Neural cell (in vitro differentiated cells): ENCODE data around the gene CLSTN1. TPM values are rescaled to one million over a fixed set of nuclear protein-coding genes. Genes with fewer than 3 reads are reported as not detected.

Experiments
- H2AFZ ChIP-seq: fragments of 200-600, 300-800 bp; sonication (generic), shearing (Covaris generic); 2 replicates; pipeline ENCODE4 v1.6.0; 2014; ENCODE audit warnings: low read depth, mild to moderate bottlenecking, antibody characterized with exemption, low read length, moderate library complexity
- H3F3A ChIP-seq: fragments of 200-600 bp; shearing (Covaris generic); 2 replicates; pipeline ENCODE4 v1.6.1; 2016; ENCODE audit warnings: mild to moderate bottlenecking, moderate library complexity, mixed read lengths, antibody characterized with exemption, low read length; ENCODE audit not compliant: insufficient read depth, poor library complexity, severe bottlenecking
- H3K27ac ChIP-seq: fragments of 200-600, 300-800 bp; sonication (generic), shearing (Covaris generic); 2 replicates; pipeline ENCODE4 v1.5.1; 2014; ENCODE audit warnings: mild to moderate bottlenecking, low read length, moderate library complexity
- H3K27me3 ChIP-seq: fragments of 300-800, 200-600 bp; sonication (generic), shearing (Covaris generic); 2 replicates; pipeline ENCODE4 v1.6.0; 2014; ENCODE audit warnings: mild to moderate bottlenecking, low read depth, low read length, moderate library complexity; ENCODE audit not compliant: insufficient read depth
- H3K36me3 ChIP-seq: fragments of 300-800, 200-600 bp; sonication (generic), shearing (Covaris generic); 2 replicates; pipeline ENCODE4 v1.5.1; 2014; ENCODE audit warnings: mild to moderate bottlenecking, antibody characterized with exemption, low read length, moderate library complexity; ENCODE audit not compliant: insufficient read depth
- H3K4me2 ChIP-seq: fragments of 300-800, 200-600 bp; sonication (generic), shearing (Covaris generic); 2 replicates; pipeline ENCODE4 v1.6.0; 2014; ENCODE audit warnings: mild to moderate bottlenecking, low read length
- H3K4me3 ChIP-seq: fragments of 300-800, 200-600 bp; sonication (generic), shearing (Covaris generic); 2 replicates; pipeline ENCODE4 v1.5.1; 2014; ENCODE audit warnings: mild to moderate bottlenecking, low read length, moderate library complexity
- H3K79me2 ChIP-seq: fragments of 200-600 bp; shearing (Covaris generic); replicated peaks from 2 replicates; pipeline ENCODE4 v1.6.0; 2014; ENCODE audit warnings: mild to moderate bottlenecking, low read length, moderate library complexity; ENCODE audit not compliant: insufficient read depth
- H3K9ac ChIP-seq: fragments of 300-800, 200-600 bp; sonication (generic), shearing (Covaris generic); 2 replicates; pipeline ENCODE4 v1.6.1; 2016; ENCODE audit warnings: mild to moderate bottlenecking, low read length, mixed read lengths
- H3K9me2 ChIP-seq: fragments of 200-600 bp; shearing (Covaris generic); 2 replicates; pipeline ENCODE4 v1.6.1; 2016; ENCODE audit warnings: mild to moderate bottlenecking, low read length, mixed read lengths; ENCODE audit not compliant: insufficient read depth
- H3K9me3 ChIP-seq: fragments of 200-600, 300-800 bp; sonication (generic), shearing (Covaris generic); 2 replicates; pipeline ENCODE4 v1.6.1; 2016; ENCODE audit warnings: mild to moderate bottlenecking, mixed run types, low read length, moderate library complexity, mixed read lengths
- H4K20me1 ChIP-seq: fragments of 200-600 bp; shearing (Covaris generic); 2 replicates; pipeline ENCODE4 v1.6.1; 2016; ENCODE audit warnings: mild to moderate bottlenecking, mixed run types; ENCODE audit not compliant: insufficient read depth
- EP300 ChIP-seq: fragments of 450-650 bp; conservative IDR thresholded peaks from 2 replicates; pipeline ENCODE4 v1.6.1; 2014; ENCODE audit warnings: antibody characterized with exemption, mild to moderate bottlenecking, moderate library complexity; ENCODE audit not compliant: poor library complexity, severe bottlenecking
- EZH2 ChIP-seq: fragments of 200-600, 300-800 bp; shearing (Covaris generic), sonication (generic); IDR thresholded peaks from 2 replicates; pipeline ENCODE4 v1.6.1; 2014; ENCODE audit warnings: antibody characterized with exemption, low read length, borderline replicate concordance, mild to moderate bottlenecking; ENCODE audit not compliant: insufficient read depth, poor library complexity, severe bottlenecking
- MXI1 ChIP-seq: fragments of 450-650 bp; conservative IDR thresholded peaks from 2 replicates; pipeline ENCODE4 v1.6.1; 2014; ENCODE audit warnings: antibody characterized with exemption, mild to moderate bottlenecking; ENCODE audit not compliant: poor library complexity, severe bottlenecking
- POLR2AphosphoS5 ChIP-seq: IDR thresholded peaks from 2 replicates; pipeline ENCODE4 v1.6.1; 2012
- RAD21 ChIP-seq: fragments of 450-650 bp; conservative IDR thresholded peaks from 2 replicates; pipeline ENCODE4 v1.6.1; 2014; ENCODE audit warnings: antibody characterized with exemption, mild to moderate bottlenecking, moderate library complexity
- TAF1 ChIP-seq: IDR thresholded peaks from 2 replicates; pipeline ENCODE4 v1.6.1; 2012; ENCODE audit warnings: low read depth
- polyA plus RNA-seq: library from polyadenylated mRNA; depleted of rRNA; stranded (reverse); fragments of >200 nt; gene quantifications from 2 replicates; pipeline ENCODE4 v1.2.3, GENCODE V29; 2014
- TF ChIP-seq, protein P1 (sequence below): IDR thresholded peaks from 2 replicates; pipeline ENCODE4 v1.6.1; 2012; ENCODE audit warnings: borderline replicate concordance
- TF ChIP-seq, protein P2 (sequence below): fragments of 450-650 bp; IDR thresholded peaks from 2 replicates; pipeline ENCODE4 v1.5.1; 2014; ENCODE audit warnings: antibody characterized with exemption, mild to moderate bottlenecking, moderate library complexity; ENCODE audit not compliant: poor library complexity, severe bottlenecking

Gene CLSTN1
- polyA plus RNA-seq, 1 donor from 2014 or later, result 77.2 TPM

DNA sequence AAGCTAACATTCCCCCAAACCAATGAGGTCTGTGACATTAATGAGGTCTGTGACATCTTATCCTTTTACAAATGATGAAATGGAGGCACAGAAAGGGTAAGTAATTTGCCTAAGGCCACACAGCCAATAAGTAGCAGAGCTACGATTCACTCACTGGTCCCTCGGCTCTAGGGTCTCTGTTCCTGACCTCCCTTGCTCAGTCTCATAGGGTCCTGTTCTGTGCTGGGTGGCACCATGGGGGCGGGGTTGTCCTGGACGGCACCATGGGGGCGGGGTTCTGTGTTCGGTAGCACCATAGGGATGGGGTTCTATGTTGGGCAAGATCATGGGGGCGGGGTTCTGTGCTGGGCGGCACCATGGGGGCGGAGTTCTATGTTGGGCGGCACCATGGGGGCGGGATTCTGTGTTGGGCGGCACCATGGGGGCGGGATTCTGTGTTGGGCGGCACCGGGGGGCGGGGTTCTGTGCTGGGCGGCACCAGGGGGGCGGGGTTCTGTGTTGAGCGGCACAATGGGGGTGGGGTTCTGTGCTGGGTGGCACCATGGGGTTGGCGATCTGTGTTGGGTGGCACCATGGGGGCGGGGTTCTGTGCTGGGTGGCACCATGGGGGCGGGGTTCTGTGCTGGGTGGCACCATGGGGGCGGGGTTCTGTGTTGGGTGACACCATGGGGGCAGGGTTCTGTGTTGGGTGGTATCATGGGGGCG, 55.6 kb downstream of the CLSTN1 start:
- no peaks in the 10 kb centered on the region for H3F3A ChIP-seq
- H4K20me1 ChIP-seq, result no peaks in the 10 kb centered on the region
- H3K9me2 ChIP-seq, result no peaks in the 10 kb centered on the region
- H3K36me3 ChIP-seq, result no peaks in the 10 kb centered on the region
- H3K4me2 ChIP-seq, result no peak overlapping the region
- no peak overlapping the region for H2AFZ ChIP-seq
- H3K4me3 ChIP-seq, result no peak overlapping the region
- H3K9ac ChIP-seq, result no peak overlapping the region
- H3K79me2 ChIP-seq, result peaks cover 4% of the 10 kb centered on the region
- no peak for TF ChIP-seq TAF1
- TF ChIP-seq EP300, result no peak
- no peak for TF ChIP-seq EZH2
- TF ChIP-seq, protein P1, sequence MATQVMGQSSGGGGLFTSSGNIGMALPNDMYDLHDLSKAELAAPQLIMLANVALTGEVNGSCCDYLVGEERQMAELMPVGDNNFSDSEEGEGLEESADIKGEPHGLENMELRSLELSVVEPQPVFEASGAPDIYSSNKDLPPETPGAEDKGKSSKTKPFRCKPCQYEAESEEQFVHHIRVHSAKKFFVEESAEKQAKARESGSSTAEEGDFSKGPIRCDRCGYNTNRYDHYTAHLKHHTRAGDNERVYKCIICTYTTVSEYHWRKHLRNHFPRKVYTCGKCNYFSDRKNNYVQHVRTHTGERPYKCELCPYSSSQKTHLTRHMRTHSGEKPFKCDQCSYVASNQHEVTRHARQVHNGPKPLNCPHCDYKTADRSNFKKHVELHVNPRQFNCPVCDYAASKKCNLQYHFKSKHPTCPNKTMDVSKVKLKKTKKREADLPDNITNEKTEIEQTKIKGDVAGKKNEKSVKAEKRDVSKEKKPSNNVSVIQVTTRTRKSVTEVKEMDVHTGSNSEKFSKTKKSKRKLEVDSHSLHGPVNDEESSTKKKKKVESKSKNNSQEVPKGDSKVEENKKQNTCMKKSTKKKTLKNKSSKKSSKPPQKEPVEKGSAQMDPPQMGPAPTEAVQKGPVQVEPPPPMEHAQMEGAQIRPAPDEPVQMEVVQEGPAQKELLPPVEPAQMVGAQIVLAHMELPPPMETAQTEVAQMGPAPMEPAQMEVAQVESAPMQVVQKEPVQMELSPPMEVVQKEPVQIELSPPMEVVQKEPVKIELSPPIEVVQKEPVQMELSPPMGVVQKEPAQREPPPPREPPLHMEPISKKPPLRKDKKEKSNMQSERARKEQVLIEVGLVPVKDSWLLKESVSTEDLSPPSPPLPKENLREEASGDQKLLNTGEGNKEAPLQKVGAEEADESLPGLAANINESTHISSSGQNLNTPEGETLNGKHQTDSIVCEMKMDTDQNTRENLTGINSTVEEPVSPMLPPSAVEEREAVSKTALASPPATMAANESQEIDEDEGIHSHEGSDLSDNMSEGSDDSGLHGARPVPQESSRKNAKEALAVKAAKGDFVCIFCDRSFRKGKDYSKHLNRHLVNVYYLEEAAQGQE, result no peak
- H3K9me3 ChIP-seq, result no peaks in the 10 kb centered on the region
- no peaks in the 10 kb centered on the region for H3K27me3 ChIP-seq
- no peak overlapping the region for H3K27ac ChIP-seq

DNA sequence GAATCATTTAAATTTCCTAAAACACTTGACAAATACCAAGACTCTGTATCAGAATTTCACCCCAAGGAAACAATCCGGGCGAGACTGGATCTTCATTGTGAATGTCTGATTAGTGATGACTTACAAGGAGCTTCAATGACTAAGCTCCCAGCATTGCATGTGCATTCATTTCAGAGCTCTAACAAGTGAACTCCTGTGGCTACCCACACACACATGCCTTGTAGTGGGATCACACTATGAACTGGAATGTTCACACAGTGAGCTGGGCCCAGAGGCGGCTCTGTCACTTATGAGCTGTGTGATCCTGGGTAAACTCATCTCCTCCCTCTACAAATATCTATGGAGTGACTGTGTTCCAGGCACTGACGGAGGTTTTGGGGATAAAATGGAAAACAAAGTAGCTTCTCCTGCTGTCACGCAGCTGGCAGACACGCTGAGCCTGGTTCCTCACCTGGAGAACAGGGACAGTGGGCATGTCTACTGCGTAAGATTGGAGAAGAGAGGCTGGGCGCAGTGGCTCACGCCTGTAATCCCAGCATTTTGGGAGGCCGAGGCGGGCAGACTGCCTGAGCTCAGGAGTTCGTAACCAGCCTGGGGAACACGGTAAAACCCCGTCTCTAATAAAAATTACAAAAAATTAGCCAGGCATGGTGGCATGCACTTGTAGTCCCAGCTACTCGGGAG, 56.9 kb downstream of the CLSTN1 start:
- no peak overlapping the region for H2AFZ ChIP-seq
- no peaks in the 10 kb centered on the region for H3K36me3 ChIP-seq
- no peak overlapping the region for H3K9ac ChIP-seq
- no peaks in the 10 kb centered on the region for H3K27me3 ChIP-seq
- TF ChIP-seq EZH2, result no peak
- TF ChIP-seq EP300, result no peak
- TF ChIP-seq, protein P2, sequence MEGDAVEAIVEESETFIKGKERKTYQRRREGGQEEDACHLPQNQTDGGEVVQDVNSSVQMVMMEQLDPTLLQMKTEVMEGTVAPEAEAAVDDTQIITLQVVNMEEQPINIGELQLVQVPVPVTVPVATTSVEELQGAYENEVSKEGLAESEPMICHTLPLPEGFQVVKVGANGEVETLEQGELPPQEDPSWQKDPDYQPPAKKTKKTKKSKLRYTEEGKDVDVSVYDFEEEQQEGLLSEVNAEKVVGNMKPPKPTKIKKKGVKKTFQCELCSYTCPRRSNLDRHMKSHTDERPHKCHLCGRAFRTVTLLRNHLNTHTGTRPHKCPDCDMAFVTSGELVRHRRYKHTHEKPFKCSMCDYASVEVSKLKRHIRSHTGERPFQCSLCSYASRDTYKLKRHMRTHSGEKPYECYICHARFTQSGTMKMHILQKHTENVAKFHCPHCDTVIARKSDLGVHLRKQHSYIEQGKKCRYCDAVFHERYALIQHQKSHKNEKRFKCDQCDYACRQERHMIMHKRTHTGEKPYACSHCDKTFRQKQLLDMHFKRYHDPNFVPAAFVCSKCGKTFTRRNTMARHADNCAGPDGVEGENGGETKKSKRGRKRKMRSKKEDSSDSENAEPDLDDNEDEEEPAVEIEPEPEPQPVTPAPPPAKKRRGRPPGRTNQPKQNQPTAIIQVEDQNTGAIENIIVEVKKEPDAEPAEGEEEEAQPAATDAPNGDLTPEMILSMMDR, result no peak
- H3K4me3 ChIP-seq, result no peak overlapping the region
- no peaks in the 10 kb centered on the region for H3F3A ChIP-seq
- H3K9me2 ChIP-seq, result no peaks in the 10 kb centered on the region
- no peaks in the 10 kb centered on the region for H4K20me1 ChIP-seq
- H3K27ac ChIP-seq, result no peak overlapping the region
- H3K4me2 ChIP-seq, result no peak overlapping the region
- H3K9me3 ChIP-seq, result no peaks in the 10 kb centered on the region
- peaks cover 4% of the 10 kb centered on the region for H3K79me2 ChIP-seq

DNA sequence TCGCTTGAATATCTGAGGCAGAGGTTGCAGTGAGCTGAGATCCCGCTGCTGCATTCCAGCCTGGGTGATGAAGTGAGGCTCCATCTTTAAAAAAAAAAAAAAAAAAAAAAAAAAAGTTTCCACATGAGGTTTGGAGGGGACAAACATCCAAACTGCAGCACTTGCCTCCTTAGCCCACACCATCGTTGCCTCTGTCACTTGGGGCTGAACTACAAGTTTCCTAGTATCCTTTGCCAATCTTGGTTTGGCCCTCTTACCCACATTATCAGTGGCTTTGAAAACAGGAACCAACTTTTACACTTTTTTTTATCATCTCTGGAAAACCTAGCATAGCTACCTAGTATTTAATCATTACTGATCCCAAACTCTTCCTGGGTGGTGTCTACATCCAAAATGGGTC, 59.2 kb downstream of the CLSTN1 start:
- Histone ChIP-seq H3K9ac (no peak overlapping the region), H3K4me2 (no peak overlapping the region), H3K79me2 (peaks cover 4% of the 10 kb centered on the region), H3K27ac (no peak overlapping the region), H2AFZ (no peak overlapping the region), H3K27me3 (no peaks in the 10 kb centered on the region), H4K20me1 (no peaks in the 10 kb centered on the region), H3K36me3 (no peaks in the 10 kb centered on the region), H3K9me2 (no peaks in the 10 kb centered on the region), H3K9me3 (no peaks in the 10 kb centered on the region), H3F3A (no peaks in the 10 kb centered on the region), H3K4me3 (no peak overlapping the region)
- TF ChIP-seq, protein P2, result no peak
- TF ChIP-seq POLR2AphosphoS5 (no peak), RAD21 (no peak), EP300 (no peak), TAF1 (no peak), MXI1 (no peak)
